ENCODE results near the gene CTDSPL2. TPM values are rescaled to one million over a fixed set of nuclear protein-coding genes. Genes with fewer than 3 reads are reported as not detected.

Gene CTDSPL2
- total and polyA plus RNA-seq, 2 donors (not counting 3 experiments of a cell fraction or from before 2014, with no cell fraction given): 12.2 to 55.1 TPM

GRCh38 chr15:44490622-44491021 is 63.2 kb downstream of the CTDSPL2 start:
- intact Hi-C loops (cut with micrococcal nuclease): no loop called here
- FAIRE-seq (no peak), DNase-seq (ENCODE audit: low read depth, low spot score) (no peak)
- H3K4me3 ChIP-seq (replicated peaks in 1 of 3; ENCODE audit: insufficient read depth in 1 of 3, low read depth in 1 of 3, low read length in 3 of 3): no peak overlapping the region
- H3K79me2 ChIP-seq (ENCODE audit: control insufficient read depth, insufficient read depth, low read length): peaks cover 9% of the 10 kb centered on the region
- dilution Hi-C loops (cut with MboI; ENCODE audit: extremely low pct_ligation_motif_present, low sequenced_read_pairs): no loop called here
- no peak overlapping the region for H3K27ac ChIP-seq (ENCODE audit: insufficient read depth, low read depth, low read length)
- H3K4me1 ChIP-seq (ENCODE audit: control insufficient read depth, extremely low read depth, insufficient read depth, low read length): peaks cover 12% of the 10 kb centered on the region
- no peak overlapping the region for H3K4me2 ChIP-seq (ENCODE audit: insufficient read depth, low read length)
- ChIA-PET POLR2A (no interaction called here), CTCF (interaction anchor here (1.7 to 2.5 kb wide), 3 partner anchors 10 to 586 kb away, joined by 5 to 39 read pairs (median 9); partner anchors contain the start of gene CTDSPL2)
- no peaks in the 10 kb centered on the region for H4K20me1 ChIP-seq (replicated peaks; ENCODE audit: control insufficient read depth, extremely low read depth, insufficient read depth, low read length)
- no peak overlapping the region for H3K9ac ChIP-seq (replicated peaks; ENCODE audit: extremely low read depth, insufficient read depth, low read length)
- no peak overlapping the region for H2AFZ ChIP-seq (ENCODE audit: low read depth, low read length)
- peaks cover 0 to 3% of the 10 kb centered on the region in 2 experiments for H3K36me3 ChIP-seq (ENCODE audit: control insufficient read depth in 2 of 2, extremely low read depth in 1 of 2, insufficient read depth in 2 of 2, low read length in 2 of 2)
- no peaks in the 10 kb centered on the region for H3K9me1 ChIP-seq (replicated peaks; ENCODE audit: control insufficient read depth, extremely low read depth, insufficient read depth, low read length)
- no TSS peak for BruUV-seq (replicated peaks)
- no peaks in the 10 kb centered on the region for H3K9me3 ChIP-seq (replicated peaks; ENCODE audit: control insufficient read depth, insufficient read depth, low read length)
- no peaks in the 10 kb centered on the region for H3K27me3 ChIP-seq (ENCODE audit: control insufficient read depth in 2 of 2, insufficient read depth in 2 of 2, low read length in 2 of 2)
- TF ChIP-seq POLR2A (IDR thresholded peaks at IDR 0.05; ENCODE audit: low read depth, low read length): no peak
- no peak for TF ChIP-seq CTCF (IDR thresholded peaks at IDR 0.05; ENCODE audit: extremely low read depth in 1 of 2, insufficient read depth in 1 of 2, low read depth in 1 of 2, low read length in 2 of 2)
- TF ChIP-seq POLR2AphosphoS5 (IDR thresholded peaks at IDR 0.05; ENCODE audit: insufficient read depth, low read depth, low read length): no peak
- no peak for TF ChIP-seq MAX (IDR thresholded peaks at IDR 0.05; ENCODE audit: insufficient read depth, insufficient read length)
- no peak for TF ChIP-seq EZH2 (IDR thresholded peaks at IDR 0.05; ENCODE audit: borderline replicate concordance, low read depth, low read length, severe bottlenecking)
- no peak for TF ChIP-seq JUN (IDR thresholded peaks at IDR 0.05; ENCODE audit: borderline replicate concordance, insufficient read depth, insufficient read length, low read depth)
- no peak for TF ChIP-seq FOS (IDR thresholded peaks at IDR 0.05; ENCODE audit: borderline replicate concordance, insufficient read depth, low read length)
- no peak for TF ChIP-seq MYC (IDR thresholded peaks at IDR 0.05; ENCODE audit: low read depth, low read length)
- no peak for TF ChIP-seq GATA2 (IDR thresholded peaks at IDR 0.05; ENCODE audit: insufficient read depth, insufficient read length, low read depth, low read length)
